Liver (tissue), 9 donors: ENCODE measurements around the gene ITGBL1. TPM values are rescaled to one million over a fixed set of nuclear protein-coding genes. Genes with fewer than 3 reads are reported as not detected.

Experiments
- DNase-seq: peaks from one replicate; pipeline ENCODE4 v3.0.0-alpha.2; 2017; ENCODE audit warnings: low spot score
- H3K27ac ChIP-seq, 2 donors: one replicate each; pipeline ENCODE4 v1.7.0; 2013; ENCODE audit warnings: inconsistent platforms in 2 of 2, low read length in 2 of 2, control low read depth in 1 of 2, low read depth in 1 of 2, mild to moderate bottlenecking in 1 of 2
- H3K27me3 ChIP-seq, 4 donors: one replicate each; pipeline versions ENCODE4 v1.6.1 to v1.7.0; 2013; ENCODE audit warnings: low read length in 3 of 4, inconsistent platforms in 1 of 4, mild to moderate bottlenecking in 1 of 4, moderate library complexity in 1 of 4; ENCODE audit not compliant: control insufficient read depth in 4 of 4, insufficient read depth in 4 of 4
- H3K36me3 ChIP-seq, 4 donors: one replicate each; pipeline versions ENCODE4 v1.6.1 to v1.7.0; 2013; ENCODE audit warnings: low read length in 3 of 4, mild to moderate bottlenecking in 3 of 4, low read depth in 1 of 4, moderate library complexity in 1 of 4; ENCODE audit not compliant: control insufficient read depth in 4 of 4, insufficient read depth in 3 of 4
- H3K4me1 ChIP-seq, 4 donors: one replicate each; pipeline versions ENCODE4 v1.6.1 to v1.7.0; 2013; ENCODE audit warnings: low read length in 3 of 4, mild to moderate bottlenecking in 3 of 4, moderate library complexity in 1 of 4; ENCODE audit not compliant: control insufficient read depth in 4 of 4, insufficient read depth in 4 of 4
- H3K4me3 ChIP-seq, 3 donors: one replicate each; pipeline versions ENCODE4 v1.6.1 to v1.7.0; 2013; ENCODE audit warnings: low read length in 3 of 3, control low read depth in 1 of 3, low read depth in 1 of 3, mild to moderate bottlenecking in 1 of 3
- H3K9ac ChIP-seq, 2 donors: one replicate each; pipeline ENCODE4 v1.7.0; 2013; ENCODE audit warnings: low read length in 2 of 2, mild to moderate bottlenecking in 2 of 2, moderate library complexity in 2 of 2, control low read depth in 1 of 2, low read depth in 1 of 2
- H3K9me3 ChIP-seq, 4 donors: one replicate each; pipeline versions ENCODE4 v1.6.1 to v1.7.0; 2013; ENCODE audit warnings: low read length in 3 of 4; ENCODE audit not compliant: control insufficient read depth in 4 of 4
- CTCF ChIP-seq: fragments of 150-350 bp; IDR thresholded peaks from 2 replicates; pipeline ENCODE4 v1.5.1; 2017; ENCODE audit warnings: improper control_type of control experiment, low read depth, low read length; ENCODE audit not compliant: missing input control
- EGR1 ChIP-seq, 2 donors: IDR thresholded peaks; 2 replicates each; pipeline ENCODE4 v1.6.1; 2016 to 2018; ENCODE audit warnings: antibody characterized with exemption in 2 of 2, low read depth in 2 of 2
- GABPA ChIP-seq, 2 donors: IDR thresholded peaks in 1 of 2; conservative IDR thresholded peaks in 1 of 2; 2 replicates each; pipeline ENCODE4 v1.6.1; 2016; ENCODE audit warnings: antibody characterized with exemption in 2 of 2, mild to moderate bottlenecking in 1 of 2, moderate library complexity in 1 of 2
- HNF4G ChIP-seq: IDR thresholded peaks from 2 replicates; pipeline ENCODE4 v1.6.1; 2016; ENCODE audit warnings: antibody characterized with exemption
- JUND ChIP-seq, 2 donors: IDR thresholded peaks; 2 replicates each; pipeline ENCODE4 v1.6.1; 2016; ENCODE audit warnings: antibody characterized with exemption in 2 of 2
- MAX ChIP-seq: IDR thresholded peaks from 2 replicates; pipeline ENCODE4 v1.6.1; 2016; ENCODE audit warnings: antibody characterized with exemption
- NR2F2 ChIP-seq: IDR thresholded peaks from 2 replicates; pipeline ENCODE4 v1.6.1; 2016; ENCODE audit warnings: antibody characterized with exemption
- REST ChIP-seq: IDR thresholded peaks from 2 replicates; pipeline ENCODE4 v1.6.1; 2016; ENCODE audit warnings: antibody characterized with exemption, mild to moderate bottlenecking
- RXRA ChIP-seq, 2 donors: IDR thresholded peaks; 2 replicates each; pipeline ENCODE4 v1.6.1; 2017 to 2018; ENCODE audit warnings: antibody characterized with exemption in 2 of 2, mild to moderate bottlenecking in 1 of 2
- YY1 ChIP-seq: IDR thresholded peaks from 2 replicates; pipeline ENCODE4 v1.6.1; 2016; ENCODE audit warnings: antibody characterized with exemption, mild to moderate bottlenecking
- ZBTB33 ChIP-seq: IDR thresholded peaks from 2 replicates; pipeline ENCODE4 v1.6.1; 2016; ENCODE audit warnings: antibody characterized with exemption
- WGBS: extraction: QIAGEN DNeasy Blood & Tissue Kit; methylation state at CpG from one replicate; pipeline ENCODE4 v1.1.7; 2013; 5-methylcytosine and 5-hydroxymethylcytosine counted together
- polyA plus RNA-seq, 2 donors: library from polyadenylated mRNA; stranded (reverse) in 1 of 2; unstranded in 1 of 2; fragments of 200-250 nt in 1 of 2; fragments of >200 nt in 1 of 2; fragmentation: Nextera tagmentation in 1 of 2; extraction: Ambion mirVana in 1 of 2; gene quantifications; one replicate each; pipeline versions ENCODE4 v1.2.1 to v1.2.3, GENCODE V29; 2013 to 2015
- total RNA-seq, 2 donors: library from RNA; depleted of rRNA; stranded (reverse); fragments of >200 nt; gene quantifications; one replicate each; pipeline ENCODE4 v1.2.3, GENCODE V29; 2014
- donor health status: healthy.
- donor health status: healthy.
- donor health status: healthy.
- donor health status: healthy.
- donor health status: healthy.

The ITGBL1 gene
- total and polyA plus RNA-seq, 4 donors, result 0.28 to 2.2 (median 1.2) TPM

DNA sequence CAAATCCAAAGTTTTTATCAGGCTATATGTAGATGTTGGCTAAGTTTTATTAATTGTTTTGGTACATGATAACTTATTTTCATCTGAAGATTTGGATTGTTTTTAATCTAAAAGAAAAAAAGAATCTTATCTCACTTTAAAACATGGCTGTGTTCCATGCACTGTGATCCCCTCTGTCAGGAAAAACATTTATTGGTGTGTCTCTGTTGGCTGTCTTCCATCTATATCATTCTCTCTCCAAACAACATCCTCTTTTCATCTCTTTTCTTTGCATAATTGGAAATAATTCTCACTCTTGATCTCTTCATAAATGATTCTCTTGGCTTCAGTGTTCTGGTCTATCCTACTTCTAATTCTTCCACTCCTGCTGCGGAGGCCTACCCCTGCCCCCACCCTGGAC is 40.4 kb upstream of the ITGBL1 start:
- TF ChIP-seq JUND (IDR thresholded peaks at IDR 0.05) (no peak), RXRA (IDR thresholded peaks at IDR 0.05) (no peak), YY1 (no peak), EGR1 (IDR thresholded peaks at IDR 0.05; ENCODE audit: low read depth in 2 of 2) (no peak), MAX (no peak), REST (no peak), CTCF (no peak), HNF4G (no peak), ZBTB33 (no peak), NR2F2 (no peak)
- Histone ChIP-seq H3K27me3 (peaks cover 0 to 8% (median 2%) of the 10 kb centered on the region in 4 donors), H3K4me3 (no peak overlapping the region), H3K36me3 (no peaks in the 10 kb centered on the region), H3K9me3 (no peaks in the 10 kb centered on the region), H3K9ac (no peak overlapping the region), H3K4me1 (peaks cover 4 to 12% (median 5%) of the 10 kb centered on the region in 4 donors), H3K27ac (no peak overlapping the region)
- 76% methylated on average over 1 of the region's 1 CpG for WGBS
- DNase-seq, result no peak

GRCh38 chr13:101415358-101416174 is 36.9 kb upstream of the ITGBL1 start:
- TF ChIP-seq RXRA (IDR thresholded peaks at IDR 0.05) (no peak), JUND (IDR thresholded peaks at IDR 0.05) (no peak), GABPA (IDR thresholded peaks at IDR 0.05 in 1 of 2, conservative IDR thresholded peaks at IDR 0.05 in 1 of 2) (no peak)
- no peak overlapping the region for H3K9ac ChIP-seq
- no peak for DNase-seq

More at GRCh38 chr13:101415358-101416174, 36.9 kb upstream of the ITGBL1 start:
- Histone ChIP-seq H3K4me3 (peak overlapping the region in 1 of 3 donors; percentile 69), H3K36me3 (no peaks in the 10 kb centered on the region), H3K27me3 (peaks cover 0 to 8% (median 2%) of the 10 kb centered on the region in 4 donors), H3K27ac (no peak overlapping the region), H3K4me1 (peaks cover 4 to 13% (median 5%) of the 10 kb centered on the region in 4 donors), H3K9me3 (no peaks in the 10 kb centered on the region)
- WGBS, result 18% methylated on average over 43 of the region's 43 CpGs
